Measurements from ENCODE around the gene MMP13.

Gene MMP13

DNA sequence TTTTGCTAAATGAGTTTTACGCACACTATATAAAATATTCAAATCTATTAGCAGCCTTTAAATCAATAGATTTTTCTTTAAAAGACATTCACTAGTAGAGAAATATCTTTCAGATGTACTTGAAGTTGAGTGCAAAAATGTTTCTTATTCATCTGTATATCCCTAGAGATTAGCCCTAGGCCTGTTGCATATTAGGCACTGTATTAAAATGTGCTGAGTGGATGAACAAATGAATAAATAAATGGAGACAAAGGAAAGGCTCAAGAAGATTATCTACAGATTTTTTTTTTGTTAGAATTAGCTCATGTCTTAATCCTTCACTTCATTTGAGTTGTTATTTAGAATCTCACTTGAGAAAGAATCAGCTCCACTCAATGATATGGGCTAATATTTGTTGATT is 12.0 kb upstream of the MMP13 start:
- H3K4me3 ChIP-seq (ENCODE audit: low read length) = no peak overlapping the region
- TF ChIP-seq, protein P1, sequence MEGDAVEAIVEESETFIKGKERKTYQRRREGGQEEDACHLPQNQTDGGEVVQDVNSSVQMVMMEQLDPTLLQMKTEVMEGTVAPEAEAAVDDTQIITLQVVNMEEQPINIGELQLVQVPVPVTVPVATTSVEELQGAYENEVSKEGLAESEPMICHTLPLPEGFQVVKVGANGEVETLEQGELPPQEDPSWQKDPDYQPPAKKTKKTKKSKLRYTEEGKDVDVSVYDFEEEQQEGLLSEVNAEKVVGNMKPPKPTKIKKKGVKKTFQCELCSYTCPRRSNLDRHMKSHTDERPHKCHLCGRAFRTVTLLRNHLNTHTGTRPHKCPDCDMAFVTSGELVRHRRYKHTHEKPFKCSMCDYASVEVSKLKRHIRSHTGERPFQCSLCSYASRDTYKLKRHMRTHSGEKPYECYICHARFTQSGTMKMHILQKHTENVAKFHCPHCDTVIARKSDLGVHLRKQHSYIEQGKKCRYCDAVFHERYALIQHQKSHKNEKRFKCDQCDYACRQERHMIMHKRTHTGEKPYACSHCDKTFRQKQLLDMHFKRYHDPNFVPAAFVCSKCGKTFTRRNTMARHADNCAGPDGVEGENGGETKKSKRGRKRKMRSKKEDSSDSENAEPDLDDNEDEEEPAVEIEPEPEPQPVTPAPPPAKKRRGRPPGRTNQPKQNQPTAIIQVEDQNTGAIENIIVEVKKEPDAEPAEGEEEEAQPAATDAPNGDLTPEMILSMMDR (IDR thresholded peaks at IDR 0.05; ENCODE audit: insufficient read depth, low read depth, low read length, missing control alignments) = no peak
- DNase-seq (ENCODE audit: low read depth) = no peak

DNA sequence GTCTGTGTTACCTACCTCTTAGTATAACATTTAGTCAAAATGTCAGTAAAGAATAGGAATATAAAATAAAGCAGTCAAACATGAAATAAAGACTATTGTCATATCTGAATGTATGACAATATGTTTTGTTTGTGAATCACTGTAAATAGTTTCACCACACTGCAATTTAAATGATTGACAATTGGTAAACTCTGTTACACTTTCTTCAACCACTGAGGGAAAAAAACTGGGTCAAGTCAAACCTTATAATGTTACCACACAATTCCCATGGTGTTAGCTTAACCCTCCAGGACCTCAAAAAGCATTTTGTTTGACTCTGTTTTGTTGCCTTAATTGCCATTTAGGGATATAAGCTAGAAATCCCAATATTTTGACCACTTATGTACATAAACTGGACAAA is 10.5 kb upstream of the MMP13 start:
- H3K4me3 ChIP-seq (ENCODE audit: low read length) = no peak overlapping the region
- DNase-seq (ENCODE audit: low read depth) = peak; percentile 35
- TF ChIP-seq, protein P1 (IDR thresholded peaks at IDR 0.05; ENCODE audit: insufficient read depth, low read depth, low read length, missing control alignments) = no peak

DNA sequence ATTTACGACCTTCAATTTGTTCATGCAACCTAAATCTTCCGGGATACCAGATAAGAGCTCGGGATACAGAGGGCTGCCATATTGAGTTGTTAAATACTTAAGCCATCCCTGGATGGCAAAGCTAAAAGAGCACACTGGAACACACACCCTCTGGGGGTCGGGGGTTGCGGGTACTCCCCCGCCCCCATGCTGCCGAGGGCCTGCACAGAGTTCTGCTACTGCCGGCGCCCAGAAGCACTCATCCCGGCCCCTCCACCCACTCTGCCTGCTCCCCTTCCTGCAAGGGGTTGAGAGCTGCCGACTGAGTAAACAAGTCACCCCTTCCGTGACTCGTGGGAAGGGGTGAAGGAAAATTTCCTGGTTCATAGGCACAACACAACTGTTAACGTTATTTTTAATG is 9.3 kb upstream of the MMP13 start:
- TF ChIP-seq, protein P1 (IDR thresholded peaks at IDR 0.05; ENCODE audit: insufficient read depth, low read depth, low read length, missing control alignments) = no peak
- H3K4me3 ChIP-seq (ENCODE audit: low read length) = no peak overlapping the region
- DNase-seq (ENCODE audit: low read depth) = no peak

DNA sequence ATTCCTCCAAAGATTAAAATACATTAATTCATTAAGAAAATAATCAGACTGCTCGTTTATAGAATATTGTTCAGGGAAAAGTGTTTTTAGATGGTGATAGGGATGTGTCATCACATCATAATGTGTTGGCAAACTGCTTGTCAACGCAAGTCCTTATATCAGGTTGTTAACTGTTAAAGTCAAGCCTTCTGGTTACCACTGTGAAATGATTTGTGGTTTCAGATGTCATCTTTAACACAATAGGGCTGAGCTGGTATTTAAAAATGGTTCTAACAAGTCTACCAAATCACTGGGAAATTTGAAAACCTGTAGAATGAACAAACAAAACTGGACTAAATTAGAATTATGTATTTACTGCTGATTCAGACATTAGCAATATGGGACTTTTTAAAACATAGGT is 2.4 kb upstream of the MMP13 start:
- H3K4me3 ChIP-seq (ENCODE audit: low read length) = no peak overlapping the region
- TF ChIP-seq, protein P1 (IDR thresholded peaks at IDR 0.05; ENCODE audit: insufficient read depth, low read depth, low read length, missing control alignments) = no peak
- peak; percentile 86 for DNase-seq (ENCODE audit: low read depth)

DNA sequence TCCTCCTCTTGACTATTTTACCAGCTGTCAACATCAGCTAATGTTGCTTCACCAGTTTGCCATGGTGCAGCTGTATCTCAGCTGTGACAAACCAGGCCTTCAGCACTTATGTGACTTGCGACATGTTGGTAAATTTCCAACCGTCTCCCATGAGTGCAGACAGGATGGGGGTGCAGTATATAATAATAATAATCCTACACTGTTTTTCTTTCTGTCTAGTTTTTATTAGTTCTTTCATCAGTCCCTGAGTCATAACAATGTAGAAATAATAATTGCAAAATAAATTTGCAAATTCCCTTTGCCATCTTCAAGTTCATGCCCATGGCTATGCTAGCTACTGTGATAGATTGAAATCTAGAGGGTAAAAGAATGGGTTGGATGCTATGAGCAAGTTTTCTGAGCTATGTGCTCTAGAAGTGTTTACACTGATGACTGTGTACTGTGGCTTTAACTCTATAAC is 4.9 kb downstream of the MMP13 start:
- peak; percentile 81 for DNase-seq (ENCODE audit: low read depth)
- no peak overlapping the region for H3K4me3 ChIP-seq (ENCODE audit: low read length)
- TF ChIP-seq, protein P1 (IDR thresholded peaks at IDR 0.05; ENCODE audit: insufficient read depth, low read depth, low read length, missing control alignments) = no peak

DNA sequence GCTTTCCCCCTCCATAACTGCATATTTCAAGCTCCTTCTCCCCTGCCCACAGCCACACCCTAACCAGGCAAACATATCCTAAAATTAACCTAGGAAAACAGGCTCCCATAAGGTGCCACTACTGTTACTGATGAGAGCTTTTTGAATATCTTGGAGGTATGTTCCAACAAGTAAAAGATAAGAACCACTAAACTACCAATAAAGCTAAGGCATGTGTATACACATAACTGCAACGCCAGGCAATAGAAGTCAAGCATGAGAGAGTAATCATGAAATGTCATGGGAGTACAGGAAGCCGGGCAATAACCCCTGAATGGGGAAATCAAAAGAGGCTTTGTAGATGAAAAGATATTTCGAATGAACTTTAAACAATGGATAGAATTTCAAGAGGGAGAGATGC is 9.3 kb downstream of the MMP13 start:
- TF ChIP-seq, protein P1 (IDR thresholded peaks at IDR 0.05; ENCODE audit: insufficient read depth, low read depth, low read length, missing control alignments) = no peak
- no peak overlapping the region for H3K4me3 ChIP-seq (ENCODE audit: low read length)
- no peak for DNase-seq (ENCODE audit: low read depth)
